GM21529 (cell line): ENCODE data around the gene MRNIP.

Source experiments
- ATAC-seq: cut with Tn5 transposase; IDR thresholded peaks from one replicate; pipeline ENCODE4 v1.9.1; 2021; ENCODE audit not compliant: unreplicated experiment

The MRNIP gene

DNA sequence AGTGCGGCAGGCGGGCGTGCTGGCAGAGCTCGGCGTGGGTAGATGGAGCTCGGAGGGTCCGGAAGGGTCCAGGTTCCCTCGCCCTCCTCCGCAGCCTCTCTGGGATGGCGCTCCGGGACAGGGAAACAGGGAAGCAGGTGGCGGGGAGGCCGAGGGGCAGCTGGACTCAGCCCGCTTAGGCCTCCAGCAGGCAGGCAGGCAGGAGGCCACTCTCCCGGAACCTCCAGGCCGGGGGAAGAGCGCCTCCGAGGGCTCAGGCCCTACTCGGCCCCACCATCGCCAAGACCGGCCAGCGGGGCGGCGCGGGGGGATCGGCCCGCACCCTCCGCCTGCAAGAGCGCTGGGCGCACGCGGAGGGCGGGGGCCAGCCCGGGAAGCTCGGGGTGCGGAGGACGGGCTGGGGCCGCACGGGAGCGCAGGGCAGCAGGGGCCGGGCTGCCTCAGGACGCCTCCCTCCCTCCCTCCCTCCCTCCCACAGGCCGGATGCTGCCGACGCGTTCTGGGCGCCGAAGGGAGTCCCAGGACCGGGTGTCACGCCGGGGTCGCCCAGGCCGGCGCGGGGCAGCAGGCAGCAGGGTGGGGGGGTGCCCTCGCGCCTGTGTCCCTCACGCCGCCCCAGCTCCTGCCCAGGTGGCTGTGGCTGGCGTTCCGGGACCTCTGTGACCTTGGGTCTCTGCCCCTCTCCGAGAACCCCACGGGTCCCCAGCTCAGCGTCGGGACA, 52.9 kb downstream of the MRNIP start:
- ATAC-seq: peak; percentile 13

DNA sequence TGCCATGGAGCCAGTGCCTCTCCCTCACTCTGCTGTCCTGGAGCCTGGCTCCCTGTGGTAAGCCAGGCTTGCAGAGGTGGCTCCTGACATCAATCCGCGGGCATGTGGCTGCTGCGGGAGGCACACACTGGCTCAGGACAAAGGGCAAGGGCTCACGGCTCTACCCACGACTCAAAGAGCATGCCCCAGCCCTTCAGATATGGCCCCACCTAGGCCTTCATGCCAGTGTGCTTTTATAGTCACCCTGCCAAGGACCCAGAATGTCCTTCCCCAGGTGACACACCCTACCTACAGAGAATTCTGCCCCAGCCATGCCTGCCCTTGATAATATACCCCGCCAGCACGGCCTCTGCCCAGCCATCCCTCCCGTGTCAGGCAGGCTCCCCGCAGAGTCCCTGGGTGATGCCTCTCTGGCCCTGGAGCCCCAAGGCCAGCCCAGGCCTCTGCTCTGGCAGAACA, 53.5 kb downstream of the MRNIP start:
- no peak for ATAC-seq

DNA sequence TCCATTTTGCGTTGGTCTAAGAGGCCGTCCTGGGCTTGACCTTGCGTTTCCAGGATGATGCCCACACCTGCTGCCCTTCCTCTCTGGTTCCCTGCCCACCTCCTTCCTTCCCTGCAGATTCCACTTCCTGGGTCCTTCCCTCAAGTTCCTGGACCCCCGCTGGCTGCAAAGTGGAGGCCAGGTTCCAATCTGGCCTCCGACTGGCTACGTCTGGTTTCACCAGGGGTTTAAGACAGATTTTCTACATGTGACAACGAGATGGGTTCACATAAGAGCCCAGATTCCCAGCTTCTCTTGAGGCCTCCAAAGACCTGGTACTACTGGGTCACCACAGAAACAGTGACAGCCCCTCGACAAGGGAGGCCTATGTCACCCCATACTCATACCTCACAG, 54.1 kb downstream of the MRNIP start:
- ATAC-seq: no peak

DNA sequence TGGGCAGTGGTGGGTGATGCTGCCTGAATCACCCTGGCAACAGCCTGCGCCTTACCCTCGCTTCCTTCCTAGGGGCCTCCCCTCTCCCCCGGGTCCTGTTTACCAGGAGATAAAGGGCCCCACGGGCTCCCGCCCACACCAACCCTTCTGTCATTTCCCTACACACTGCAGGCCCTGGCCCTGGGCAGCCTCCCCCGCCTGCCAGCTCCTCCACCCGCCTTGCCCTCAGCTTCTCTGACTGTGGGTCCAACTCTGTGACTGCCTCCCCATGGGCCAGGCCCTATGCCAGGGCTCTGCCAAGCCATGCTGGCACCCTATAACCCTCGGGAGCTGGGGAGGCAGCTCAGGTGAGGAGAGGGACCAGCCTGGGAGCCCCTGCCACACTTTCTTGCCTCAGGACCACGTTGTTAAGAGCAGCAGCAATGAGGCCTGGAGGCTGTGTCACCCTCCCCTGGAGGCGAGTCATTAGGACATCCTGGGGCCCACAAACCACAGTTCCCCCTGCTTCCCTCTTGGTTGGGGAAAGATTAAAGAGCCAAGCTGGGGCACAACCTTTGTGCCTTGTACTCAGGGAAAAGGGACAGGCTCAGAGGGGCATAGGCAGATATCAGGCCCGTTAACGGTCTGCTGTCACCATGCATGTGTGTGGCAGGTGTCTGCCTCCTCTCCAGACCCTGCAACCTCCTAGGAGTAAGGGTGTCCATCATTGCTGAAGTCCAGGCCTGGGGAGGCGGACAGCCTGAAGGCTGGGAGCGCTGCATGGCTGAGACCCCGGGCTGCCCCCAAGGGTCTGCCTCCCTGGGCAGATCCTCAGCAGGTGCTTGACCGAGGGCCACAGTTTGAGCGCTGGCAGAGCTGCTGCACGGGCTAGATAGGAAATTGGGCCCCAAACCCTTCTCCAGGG, 54.7 kb downstream of the MRNIP start:
- ATAC-seq: no peak

DNA sequence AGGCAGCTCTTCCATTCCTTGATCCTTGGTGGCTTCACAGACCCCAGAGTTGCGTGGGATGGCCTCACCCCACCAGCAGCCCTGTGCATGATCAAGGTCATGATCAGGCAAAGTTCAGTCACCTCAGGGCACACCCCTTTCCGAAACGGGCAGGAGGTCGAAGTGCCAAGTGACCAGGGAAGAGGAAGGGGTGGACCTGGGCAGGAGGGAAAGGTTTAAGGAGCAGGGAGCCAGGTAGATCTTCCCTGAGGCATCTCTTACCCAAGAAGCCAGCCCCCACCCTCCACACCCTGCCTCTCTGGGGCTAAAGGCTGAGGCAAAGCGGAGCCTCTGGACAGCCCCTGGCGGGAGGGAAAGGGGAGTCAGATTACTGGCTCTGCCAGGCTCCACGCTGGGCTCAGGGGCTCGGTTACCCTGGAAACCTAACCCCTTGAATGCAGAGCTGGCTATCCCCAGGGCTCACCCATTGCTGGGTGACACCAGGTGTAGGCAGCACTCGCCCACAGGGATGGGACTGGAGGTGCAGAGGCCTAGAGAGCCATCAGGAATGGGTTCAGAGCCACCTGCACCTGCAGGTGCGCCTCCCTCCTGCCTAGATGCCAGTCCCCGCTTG, 55.6 kb downstream of the MRNIP start:
- no peak for ATAC-seq

DNA sequence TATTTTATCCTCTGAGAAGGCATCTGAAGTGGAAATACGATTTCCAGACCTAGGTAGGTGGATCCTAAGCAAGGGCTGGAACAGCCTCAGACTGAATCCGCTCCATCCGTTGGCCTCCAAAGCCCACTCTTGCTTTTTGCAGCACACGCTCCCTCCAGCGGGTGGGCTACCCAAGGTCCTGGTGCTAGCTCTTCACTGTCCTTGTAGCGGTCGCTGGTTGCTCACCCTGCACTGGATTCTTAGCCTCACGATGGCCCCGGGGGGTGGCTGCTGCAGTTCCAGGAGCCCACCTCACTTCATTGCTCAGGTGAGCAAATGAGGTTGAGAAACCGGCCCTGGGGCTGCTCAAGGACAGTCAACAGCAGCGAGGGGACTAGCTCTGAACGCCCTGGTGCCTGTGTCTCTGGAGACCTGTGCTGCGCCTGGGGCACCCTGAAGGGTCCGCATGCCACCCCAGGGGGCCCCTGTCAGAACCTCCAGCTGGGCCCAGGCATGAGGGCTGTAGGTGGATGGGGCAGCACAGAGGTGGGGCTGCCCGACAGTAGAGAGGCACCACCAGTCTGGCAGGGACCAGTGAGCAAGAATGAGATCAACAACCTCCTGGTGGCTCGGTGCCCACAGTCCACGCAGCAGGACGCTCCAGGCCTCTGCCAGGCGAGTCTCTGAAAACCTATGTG, 56.3 kb downstream of the MRNIP start:
- ATAC-seq: no peak

DNA sequence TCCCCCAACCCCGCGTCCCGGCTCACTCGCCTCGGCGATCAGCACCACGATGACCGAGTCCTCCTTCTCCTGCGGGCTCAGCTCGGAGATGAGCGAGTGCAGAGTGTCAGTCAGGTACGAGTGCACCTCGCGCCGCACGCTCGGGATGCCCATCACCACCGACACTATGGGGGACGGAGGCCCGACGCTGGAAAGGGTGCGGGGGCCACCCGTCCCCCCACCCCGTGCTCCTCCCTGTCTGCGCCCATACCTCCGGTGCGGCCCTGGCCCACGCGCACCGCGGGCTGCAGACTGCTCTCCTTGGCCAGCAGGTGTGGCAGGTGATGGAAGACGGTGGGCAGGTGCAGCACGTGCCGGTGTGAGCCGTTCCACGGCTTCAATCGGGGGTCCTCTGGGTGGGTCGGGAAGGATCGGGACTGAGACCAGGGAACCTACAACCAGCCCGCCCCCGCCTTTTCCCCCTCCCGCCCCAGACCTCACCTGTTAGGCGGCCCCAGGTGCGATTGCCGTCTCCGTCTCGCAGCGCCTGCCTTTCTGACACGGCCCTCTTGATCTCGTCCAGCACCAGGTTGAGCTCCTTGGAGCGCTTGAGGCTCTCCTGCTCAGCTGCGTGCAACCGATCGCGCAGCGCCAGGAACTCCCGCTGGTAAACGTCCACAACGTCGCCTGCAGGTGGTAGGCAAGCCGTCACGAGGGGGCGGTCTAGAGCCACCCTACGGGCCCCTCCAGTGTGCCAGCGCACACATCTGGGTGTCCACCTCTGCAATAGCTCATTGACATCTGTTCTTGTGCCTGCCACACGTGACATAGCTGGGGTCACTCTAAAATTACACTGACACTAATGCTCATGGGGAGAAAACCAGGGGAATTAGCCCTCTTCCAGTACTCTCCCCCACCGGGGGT, 57.1 kb downstream of the MRNIP start:
- no peak for ATAC-seq

DNA sequence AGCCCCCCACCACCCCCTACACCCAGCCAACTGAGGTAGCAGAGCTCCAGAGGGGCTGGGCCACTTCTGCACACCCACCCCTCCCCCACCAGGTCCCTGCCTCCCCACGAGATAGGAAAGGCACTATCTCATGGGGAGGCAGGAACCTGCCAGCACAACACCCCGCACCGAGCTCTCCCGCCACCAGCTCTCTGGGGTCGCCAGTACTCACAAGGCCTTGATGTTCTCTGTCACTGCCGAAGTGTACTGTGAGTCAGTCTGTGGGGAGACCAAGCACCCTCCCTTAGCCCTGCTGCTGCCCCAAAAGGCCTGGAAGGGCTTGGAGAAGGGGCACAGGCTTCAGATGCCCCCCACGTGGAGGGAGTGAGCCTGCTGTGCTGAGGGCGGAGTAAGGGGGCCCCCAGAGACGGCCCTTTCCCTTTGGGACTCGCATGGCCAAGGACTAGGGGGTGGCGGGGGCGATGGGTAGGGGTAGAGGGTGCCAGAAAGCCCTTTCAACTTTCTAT, 57.9 kb downstream of the MRNIP start:
- no peak for ATAC-seq

DNA sequence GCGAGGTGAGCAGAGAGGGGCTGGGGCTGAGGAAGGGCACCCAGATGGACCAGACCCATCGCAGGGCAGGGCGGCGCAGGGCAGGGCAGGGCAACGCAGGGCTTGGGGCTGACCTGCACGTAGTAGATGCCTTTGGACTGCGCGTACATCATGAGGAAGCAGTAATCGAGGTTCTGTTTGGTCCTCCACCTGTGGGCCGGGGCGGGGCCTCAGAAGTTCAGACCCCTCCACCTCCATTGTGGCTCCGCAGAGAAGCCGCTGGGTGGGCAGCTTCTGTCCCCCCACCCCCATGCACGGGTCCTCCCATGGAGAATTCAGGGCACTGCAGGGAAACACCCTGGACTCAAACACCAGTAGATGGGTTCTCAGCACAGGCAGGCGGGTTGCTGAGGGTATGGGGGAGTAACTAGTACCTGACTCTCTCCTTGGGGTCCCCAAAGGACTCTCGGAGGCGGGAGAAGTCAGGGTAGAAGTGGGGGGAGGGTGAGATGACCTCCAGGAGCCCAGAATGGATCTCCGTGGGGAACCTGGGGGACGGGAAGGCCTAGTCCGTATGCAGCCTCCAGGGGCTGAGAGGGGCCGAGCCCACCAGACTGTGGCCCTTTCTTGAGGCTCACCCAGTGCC, 58.4 kb downstream of the MRNIP start:
- no peak for ATAC-seq

DNA sequence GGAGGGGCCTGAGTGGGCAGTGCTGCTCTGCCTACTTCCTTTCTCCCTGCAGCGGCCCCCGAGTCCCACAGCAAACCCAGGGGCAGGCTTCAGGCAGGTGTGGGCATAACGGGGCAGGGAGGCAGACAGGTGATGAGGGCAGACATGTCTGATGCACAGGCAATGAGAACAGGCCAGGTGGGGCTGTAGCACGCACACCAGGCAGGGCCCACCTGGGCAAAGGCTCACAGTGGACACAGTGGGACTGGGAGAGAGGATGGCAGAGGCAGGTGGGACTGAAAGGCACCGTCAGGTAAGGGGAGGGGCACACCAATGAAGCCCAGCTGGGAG, 59.0 kb downstream of the MRNIP start:
- ATAC-seq: no peak

DNA sequence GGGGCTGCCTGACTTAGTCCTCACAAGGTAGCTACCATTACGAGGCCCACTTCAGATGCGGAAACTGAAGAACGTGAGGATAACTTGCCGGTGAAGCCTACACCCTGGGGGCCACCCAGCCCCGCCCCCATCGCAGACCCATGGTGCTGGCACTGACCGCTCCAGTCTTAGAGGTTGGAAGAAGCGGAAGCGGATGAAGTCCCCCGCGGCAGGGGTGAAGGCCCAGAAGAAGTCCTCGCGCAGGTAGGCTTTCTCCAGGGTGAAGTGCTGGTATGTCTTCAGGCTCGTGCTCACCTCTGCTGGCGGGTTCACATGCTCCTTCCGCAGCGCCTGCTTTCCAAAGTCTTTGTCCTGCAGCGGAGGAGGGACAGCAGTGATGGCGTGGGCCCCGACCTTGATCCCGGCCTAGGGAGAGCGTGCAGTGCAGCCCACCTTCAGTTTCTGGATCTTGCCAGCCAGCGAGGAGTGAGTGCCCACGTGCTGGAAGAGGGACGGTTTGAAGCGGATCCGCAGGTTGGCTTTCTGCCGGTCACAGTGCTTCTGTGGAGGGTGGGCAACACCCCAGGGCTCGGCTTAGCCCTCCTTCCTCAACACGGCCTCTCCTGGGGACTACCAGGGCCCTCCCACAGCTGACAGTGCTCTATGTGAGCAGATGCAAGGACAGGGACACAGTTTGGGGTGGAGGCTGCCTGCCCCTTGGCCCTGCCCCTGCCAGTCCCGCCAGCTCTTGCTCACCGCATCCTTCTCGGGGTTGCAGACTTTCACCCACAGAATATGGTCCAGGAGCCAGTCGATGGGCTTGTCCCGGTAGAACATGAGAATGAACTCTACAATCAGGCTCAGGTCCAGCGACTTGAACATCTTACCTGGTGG, 59.6 kb downstream of the MRNIP start:
- ATAC-seq: no peak

DNA sequence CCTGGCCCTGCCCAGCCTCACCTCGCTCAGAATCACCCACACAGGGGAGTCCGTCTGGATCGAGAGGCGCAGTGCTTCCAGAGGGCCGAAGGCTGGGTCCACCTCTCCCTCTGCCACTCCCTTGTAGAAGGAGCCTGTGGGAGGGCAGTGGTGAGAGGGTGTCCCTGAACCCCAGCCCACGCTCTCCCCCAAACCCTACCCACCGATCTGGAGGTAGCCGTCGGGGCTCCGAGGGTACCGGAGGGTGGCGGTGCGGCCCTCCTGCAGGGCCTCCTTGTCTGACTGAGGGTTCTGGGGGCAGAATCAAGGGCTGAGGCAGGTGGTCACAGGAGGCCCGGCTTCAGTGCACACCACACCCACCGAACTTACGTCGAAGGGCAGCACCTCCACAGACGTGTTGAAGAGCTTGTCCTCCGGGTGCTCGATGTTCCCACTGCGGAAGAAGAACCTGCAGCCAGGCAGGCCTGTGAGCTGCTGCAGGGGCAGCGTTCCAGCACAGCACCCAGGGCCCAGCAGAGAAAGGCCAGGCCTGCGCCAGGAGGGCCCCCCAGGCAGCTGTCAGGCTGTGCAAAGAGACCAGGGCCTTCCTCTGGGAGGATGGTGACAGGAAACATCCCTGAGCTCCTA, 60.4 kb downstream of the MRNIP start:
- no peak for ATAC-seq

DNA sequence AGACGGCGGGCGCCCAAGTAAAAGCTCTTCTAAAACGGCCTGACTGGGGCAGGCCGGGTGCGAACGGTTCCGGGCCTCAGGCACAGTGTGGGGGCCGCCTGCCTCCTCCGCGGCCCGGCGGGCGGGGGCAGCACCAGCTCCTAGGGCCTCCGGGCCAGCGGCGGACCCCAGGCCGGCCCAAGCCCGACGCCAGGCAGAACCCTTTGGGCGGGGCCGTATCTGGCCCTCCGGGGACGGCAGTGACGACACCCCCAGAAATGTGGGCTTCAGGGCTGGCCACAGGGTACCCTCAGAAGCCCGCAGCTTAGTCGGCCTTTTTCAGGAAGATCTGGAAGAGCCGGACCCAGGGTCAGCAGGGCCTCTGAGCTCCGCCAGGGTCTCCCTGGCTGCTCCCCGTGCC, 60.9 kb downstream of the MRNIP start:
- ATAC-seq: no peak

DNA sequence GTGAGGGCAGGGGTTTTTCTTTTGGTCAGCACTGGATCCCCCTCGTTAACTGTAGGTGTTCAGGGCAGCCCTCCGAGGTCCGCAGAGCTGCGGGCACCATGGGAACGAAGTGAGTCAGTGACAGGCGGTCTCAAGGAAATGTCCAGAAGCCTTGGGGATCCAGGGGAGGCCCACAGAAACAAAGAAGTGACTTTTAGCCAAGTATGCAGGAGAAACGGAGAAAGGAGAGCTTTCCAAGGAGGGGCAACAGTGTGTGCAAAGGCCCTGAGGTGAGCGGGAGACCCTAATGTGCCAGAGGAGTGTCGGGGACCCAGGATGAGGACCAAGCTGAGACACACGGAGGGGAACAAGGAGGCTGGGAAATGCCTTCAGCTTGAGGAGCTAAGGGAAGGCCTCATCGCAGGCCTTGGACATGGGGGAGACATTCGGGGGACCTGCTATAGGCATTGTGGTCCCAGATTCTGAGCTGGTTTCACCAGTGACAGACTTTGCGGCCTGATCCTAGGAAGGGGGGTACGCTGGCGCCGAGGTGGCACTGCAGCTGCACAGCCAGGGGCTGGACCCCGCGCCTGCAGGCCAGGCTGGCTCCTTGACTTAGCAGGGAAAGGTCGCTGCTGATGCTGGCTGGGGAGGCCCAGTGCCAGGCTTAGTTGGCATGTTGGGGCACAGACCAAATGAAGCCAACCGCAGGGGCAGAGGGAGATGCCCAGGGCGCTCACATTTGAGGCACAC, 61.6 kb downstream of the MRNIP start:
- ATAC-seq: no peak

DNA sequence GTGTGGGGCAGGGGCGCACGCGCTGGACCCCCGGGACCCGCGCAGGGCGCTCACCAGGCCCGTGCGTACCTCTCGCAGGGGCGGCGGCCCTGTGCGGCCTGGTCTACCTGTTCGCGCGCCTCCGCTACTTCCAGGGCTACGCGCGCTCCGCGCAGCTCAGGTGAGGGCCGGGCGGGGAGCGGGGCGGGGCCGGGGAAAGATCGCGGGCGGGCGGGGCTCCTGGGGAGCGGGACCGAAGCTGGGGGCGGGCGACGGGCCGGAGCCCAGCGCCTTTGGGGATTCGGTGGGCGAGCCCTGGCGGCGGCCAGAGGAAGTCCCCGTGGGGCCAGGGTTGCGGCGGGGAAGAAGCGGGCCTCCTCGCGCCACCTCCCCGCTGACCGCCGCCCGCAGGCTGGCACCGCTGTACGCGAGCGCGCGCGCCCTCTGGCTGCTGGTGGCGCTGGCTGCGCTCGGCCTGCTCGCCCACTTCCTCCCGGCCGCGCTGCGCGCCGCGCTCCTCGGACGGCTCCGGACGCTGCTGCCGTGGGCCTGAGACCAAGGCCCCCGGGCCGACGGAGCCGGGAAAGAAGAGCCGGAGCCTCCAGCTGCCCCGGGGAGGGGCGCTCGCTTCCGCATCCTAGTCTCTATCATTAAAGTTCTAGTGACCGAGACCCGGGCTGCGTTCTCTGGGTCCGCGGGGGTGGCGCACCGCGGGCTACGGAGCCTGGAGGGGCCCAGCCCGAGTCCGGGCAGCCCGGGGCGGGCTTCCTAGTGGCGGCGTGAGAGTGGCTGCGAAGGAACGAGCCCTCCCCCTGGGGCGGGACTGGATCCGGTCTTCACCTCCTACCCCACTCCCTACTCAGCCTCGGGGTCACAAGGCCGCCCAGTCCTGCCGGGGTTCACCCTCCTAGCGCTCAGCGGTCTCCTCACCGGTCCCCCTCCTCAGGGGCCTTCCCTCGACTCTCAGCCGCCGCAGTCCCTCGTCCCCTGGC, 62.5 kb downstream of the MRNIP start:
- ATAC-seq: peak; percentile 74

DNA sequence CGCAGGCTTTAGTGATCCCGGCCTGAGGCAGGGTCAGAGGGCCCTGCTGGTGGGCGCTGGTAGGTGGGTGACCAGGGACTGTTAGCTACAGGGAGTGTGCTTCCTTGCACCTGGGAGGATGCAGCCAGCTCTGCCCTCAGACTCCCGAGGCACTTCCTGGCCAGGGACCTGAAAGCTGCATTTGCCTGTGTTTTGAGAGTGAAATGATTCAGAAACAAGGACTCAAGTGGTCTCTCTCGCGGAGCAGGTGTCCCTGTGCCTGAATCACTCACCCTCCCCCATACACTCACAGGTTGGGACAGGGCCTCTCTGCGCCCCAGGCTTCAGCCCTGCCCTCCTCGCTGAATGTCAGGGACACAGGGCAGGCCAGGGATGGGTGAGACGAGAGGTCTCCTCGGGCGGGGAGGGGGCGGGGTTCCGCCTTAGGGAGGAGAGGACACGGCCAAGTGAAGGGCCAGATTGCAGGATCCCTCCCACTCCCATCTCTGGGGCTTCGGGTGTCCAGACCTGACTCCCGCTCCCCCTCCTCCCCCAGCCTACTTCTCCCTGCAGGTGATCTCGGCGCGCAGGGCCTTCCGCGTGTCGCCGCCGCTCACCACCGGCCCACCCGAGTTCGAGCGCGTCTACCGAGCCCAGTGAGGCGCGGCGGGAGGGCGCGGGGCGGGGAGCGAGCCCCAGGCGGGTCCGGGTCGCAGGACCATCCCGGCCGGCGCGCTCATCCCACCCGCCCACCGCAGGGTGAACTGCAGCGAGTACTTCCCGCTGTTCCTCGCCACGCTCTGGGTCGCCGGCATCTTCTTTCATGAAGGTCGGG, 63.4 kb downstream of the MRNIP start:
- no peak for ATAC-seq
